GM23338 (cell line): ENCODE measurements around the gene NGF. TPM values are rescaled to one million over a fixed set of nuclear protein-coding genes. Genes with fewer than 3 reads are reported as not detected.
"Not testable (repeated sequence)": the region's sequence is repeated elsewhere in the genome, so short reads cannot be mapped to it uniquely, and the experiment has no call there.

Experiments
- ATAC-seq: fragments of 200-7000 bp; cut with Tn5 transposase; 3 replicates; pipeline ENCODE4 v1.9.1; 2020
- DNase-seq: peaks from one replicate; pipeline ENCODE4 v3.0.0-alpha.2; 2015; ENCODE audit warnings: low spot score
- H2AFZ ChIP-seq: fragments of 200-600 bp; sonication (generic); 2 replicates; pipeline ENCODE4 v1.8.0; 2016; ENCODE audit warnings: antibody characterized with exemption, mild to moderate bottlenecking, moderate library complexity
- H3F3A ChIP-seq: fragments of 200-600 bp; sonication (generic); replicated peaks from 2 replicates; pipeline ENCODE4 v1.8.0; 2017; ENCODE audit warnings: antibody characterized with exemption, mixed run types, low read depth
- H3K27ac ChIP-seq: fragments of 200-600 bp; sonication (generic); 2 replicates; pipeline ENCODE4 v1.6.1; 2016; ENCODE audit warnings: low read depth
- H3K27me3 ChIP-seq: fragments of 200-600 bp; sonication (generic); 2 replicates; pipeline ENCODE4 v1.8.0; 2016; ENCODE audit warnings: mild to moderate bottlenecking, mixed run types, moderate library complexity; ENCODE audit not compliant: insufficient read depth
- H3K36me3 ChIP-seq: fragments of 200-600 bp; sonication (generic); 2 replicates; pipeline ENCODE4 v1.8.0; 2016; ENCODE audit warnings: mild to moderate bottlenecking; ENCODE audit not compliant: insufficient read depth
- H3K4me1 ChIP-seq: fragments of 200-600 bp; sonication (generic); 2 replicates; pipeline ENCODE4 v1.8.0; 2016; ENCODE audit warnings: mild to moderate bottlenecking, moderate library complexity; ENCODE audit not compliant: insufficient read depth
- H3K4me2 ChIP-seq: fragments of 200-600 bp; sonication (generic); 2 replicates; pipeline ENCODE4 v1.7.1; 2017; ENCODE audit warnings: mixed run types
- H3K4me3 ChIP-seq: fragments of 200-600 bp; sonication (generic); 2 replicates; pipeline ENCODE4 v1.6.1; 2016; ENCODE audit warnings: mixed run types
- H3K79me2 ChIP-seq: fragments of 200-600 bp; sonication (generic); replicated peaks from 2 replicates; pipeline ENCODE4 v1.8.0; 2017; ENCODE audit warnings: mild to moderate bottlenecking; ENCODE audit not compliant: insufficient read depth
- H3K9me2 ChIP-seq: fragments of 200-600 bp; sonication (generic); 2 replicates; pipeline ENCODE4 v1.8.0; 2017; ENCODE audit not compliant: insufficient read depth
- H4K20me1 ChIP-seq: fragments of 200-600 bp; sonication (generic); replicated peaks from 2 replicates; pipeline ENCODE4 v1.8.0; 2017; ENCODE audit warnings: mild to moderate bottlenecking; ENCODE audit not compliant: insufficient read depth
- H3K27ac Mint-ChIP-seq: 2 replicates; pipeline ENCODE4 v1.8.0; 2020; ENCODE audit warnings: inconsistent platforms, mild to moderate bottlenecking, moderate library complexity, mixed read lengths
- H3K27me3 Mint-ChIP-seq: 3 replicates; pipeline ENCODE4 v1.8.0; 2022; ENCODE audit warnings: low read depth, mild to moderate bottlenecking, moderate library complexity, mixed read lengths, inconsistent platforms; ENCODE audit not compliant: insufficient read depth, poor library complexity
- H3K36me3 Mint-ChIP-seq: 3 replicates; pipeline ENCODE4 v1.8.0; 2021; ENCODE audit warnings: low read depth, mild to moderate bottlenecking, inconsistent platforms, moderate library complexity, mixed read lengths
- H3K4me1 Mint-ChIP-seq: 3 replicates; pipeline ENCODE4 v1.8.0; 2020; ENCODE audit warnings: mild to moderate bottlenecking, inconsistent platforms, mixed read lengths
- H3K4me3 Mint-ChIP-seq: 3 replicates; pipeline ENCODE4 v1.8.0; 2021; ENCODE audit warnings: moderate library complexity, mild to moderate bottlenecking, inconsistent platforms, mixed read lengths
- H3K9me3 Mint-ChIP-seq: 3 replicates; pipeline ENCODE4 v1.8.0; 2020; ENCODE audit warnings: moderate library complexity, mild to moderate bottlenecking, inconsistent platforms, mixed read lengths
- JUNB ChIP-seq: IDR thresholded peaks from one replicate; pipeline ENCODE4 v1.6.1; 2016; ENCODE audit warnings: antibody characterized with exemption; ENCODE audit not compliant: unreplicated experiment
- ZNF331 ChIP-seq: fragments of 250-450 bp; sonication (Bioruptor Pico); IDR thresholded peaks from 2 replicates; pipeline ENCODE4 v1.5.0; 2020; ENCODE audit warnings: low read depth, mild to moderate bottlenecking, moderate library complexity
- polyA plus RNA-seq: library from polyadenylated mRNA; unstranded; fragments of >200 nt; fragmentation: Nextera tagmentation; extraction: Ambion mirVana; gene quantifications from 2 replicates; pipeline ENCODE4 v1.2.1, GENCODE V29; 2016
- total RNA-seq: library from RNA; depleted of rRNA; stranded (reverse); fragments of >200 nt; shearing (Covaris generic); gene quantifications from 2 replicates; pipeline ENCODE4 v1.2.3, GENCODE V29; 2014
- TF ChIP-seq, protein P1 (sequence below): fragments of 250-450 bp; sonication (Bioruptor Pico); IDR thresholded peaks from 2 replicates; pipeline ENCODE4 v1.5.0; 2020; ENCODE audit warnings: mild to moderate bottlenecking, moderate library complexity

Gene NGF
- total and polyA plus RNA-seq, 2 experiments from 2014 or later = 0.28 to 0.92 TPM

DNA sequence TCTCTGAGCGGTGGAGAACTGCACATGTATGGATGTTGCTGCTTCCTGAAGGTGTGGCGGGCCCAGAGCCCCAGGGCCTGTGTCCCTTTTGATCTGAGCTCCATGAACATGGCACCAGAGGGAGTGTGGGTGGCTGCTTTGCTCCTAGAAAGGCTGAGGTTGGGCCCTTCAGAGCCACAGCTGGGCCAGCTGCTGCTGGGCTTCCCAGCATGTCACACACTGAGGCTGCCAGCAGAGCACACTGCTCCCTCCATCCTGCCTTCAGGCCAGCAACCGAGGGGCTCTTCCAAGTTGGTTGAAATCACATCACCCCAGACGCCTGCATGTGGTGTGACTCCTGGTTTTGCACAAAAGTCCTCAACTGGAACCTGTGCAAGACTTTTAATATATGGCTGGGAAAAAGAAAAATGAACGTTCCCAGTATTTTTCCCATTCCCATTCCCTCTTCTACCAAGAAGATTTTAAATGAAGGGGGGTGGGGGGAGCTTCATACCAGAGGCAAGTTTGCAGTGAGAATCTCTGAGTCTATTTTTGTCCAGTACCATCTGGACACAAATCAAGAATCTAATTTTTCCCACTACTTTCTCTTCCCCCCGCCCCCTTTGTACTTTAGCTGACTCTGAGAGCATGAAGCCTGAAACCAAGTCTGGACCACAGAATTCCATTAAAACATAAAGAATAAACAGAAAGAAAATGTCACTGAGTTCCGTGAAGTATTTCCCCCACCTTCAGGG, 26.2 kb upstream of the NGF start:
- DNase-seq (no peak), ATAC-seq (no peak)
- Histone ChIP-seq H3K79me2 (no peaks in the 10 kb centered on the region), H3K4me1 (no peaks in the 10 kb centered on the region), H3K9me2 (peaks cover 8% of the 10 kb centered on the region; the same call in 1 of the 2 replicates), H3K36me3 (no peaks in the 10 kb centered on the region), H3K4me2 (no peak overlapping the region), H3K27ac (no peak overlapping the region), H3F3A (no peaks in the 10 kb centered on the region), H3K4me3 (no peak overlapping the region), H4K20me1 (no peaks in the 10 kb centered on the region), H2AFZ (0 out of 2 replicates have a peak overlapping the region, but pooled peaks have one; percentile 23), H3K27me3 (no peaks in the 10 kb centered on the region)
- Mint-ChIP-seq H3K27me3 (peaks cover 4% of the 10 kb centered on the region), H3K4me1 (no peaks in the 10 kb centered on the region), H3K4me3 (no peak overlapping the region), H3K9me3 (peaks cover 20% of the 10 kb centered on the region), H3K27ac (no peak overlapping the region), H3K36me3 (peaks cover 11% of the 10 kb centered on the region)
- TF ChIP-seq JUNB = no peak

GRCh38 chr1:115363171-115363570, 25.1 kb upstream of the NGF start:
- Histone ChIP-seq H3K9me2 (peaks cover 8% of the 10 kb centered on the region; the same call in 1 of the 2 replicates), H3K79me2 (no peaks in the 10 kb centered on the region), H3K4me2 (no peak overlapping the region), H4K20me1 (no peaks in the 10 kb centered on the region), H2AFZ (no peak overlapping the region), H3K27ac (no peak overlapping the region), H3K4me3 (no peak overlapping the region), H3F3A (no peaks in the 10 kb centered on the region), H3K36me3 (no peaks in the 10 kb centered on the region), H3K4me1 (no peaks in the 10 kb centered on the region), H3K27me3 (no peaks in the 10 kb centered on the region)
- Mint-ChIP-seq H3K4me1 (no peaks in the 10 kb centered on the region), H3K9me3 (peaks cover 29% of the 10 kb centered on the region), H3K27me3 (peaks cover 4% of the 10 kb centered on the region), H3K36me3 (peaks cover 16% of the 10 kb centered on the region), H3K4me3 (no peak overlapping the region), H3K27ac (no peak overlapping the region)
- ATAC-seq (no peak), DNase-seq (no peak)
- TF ChIP-seq, protein P1, sequence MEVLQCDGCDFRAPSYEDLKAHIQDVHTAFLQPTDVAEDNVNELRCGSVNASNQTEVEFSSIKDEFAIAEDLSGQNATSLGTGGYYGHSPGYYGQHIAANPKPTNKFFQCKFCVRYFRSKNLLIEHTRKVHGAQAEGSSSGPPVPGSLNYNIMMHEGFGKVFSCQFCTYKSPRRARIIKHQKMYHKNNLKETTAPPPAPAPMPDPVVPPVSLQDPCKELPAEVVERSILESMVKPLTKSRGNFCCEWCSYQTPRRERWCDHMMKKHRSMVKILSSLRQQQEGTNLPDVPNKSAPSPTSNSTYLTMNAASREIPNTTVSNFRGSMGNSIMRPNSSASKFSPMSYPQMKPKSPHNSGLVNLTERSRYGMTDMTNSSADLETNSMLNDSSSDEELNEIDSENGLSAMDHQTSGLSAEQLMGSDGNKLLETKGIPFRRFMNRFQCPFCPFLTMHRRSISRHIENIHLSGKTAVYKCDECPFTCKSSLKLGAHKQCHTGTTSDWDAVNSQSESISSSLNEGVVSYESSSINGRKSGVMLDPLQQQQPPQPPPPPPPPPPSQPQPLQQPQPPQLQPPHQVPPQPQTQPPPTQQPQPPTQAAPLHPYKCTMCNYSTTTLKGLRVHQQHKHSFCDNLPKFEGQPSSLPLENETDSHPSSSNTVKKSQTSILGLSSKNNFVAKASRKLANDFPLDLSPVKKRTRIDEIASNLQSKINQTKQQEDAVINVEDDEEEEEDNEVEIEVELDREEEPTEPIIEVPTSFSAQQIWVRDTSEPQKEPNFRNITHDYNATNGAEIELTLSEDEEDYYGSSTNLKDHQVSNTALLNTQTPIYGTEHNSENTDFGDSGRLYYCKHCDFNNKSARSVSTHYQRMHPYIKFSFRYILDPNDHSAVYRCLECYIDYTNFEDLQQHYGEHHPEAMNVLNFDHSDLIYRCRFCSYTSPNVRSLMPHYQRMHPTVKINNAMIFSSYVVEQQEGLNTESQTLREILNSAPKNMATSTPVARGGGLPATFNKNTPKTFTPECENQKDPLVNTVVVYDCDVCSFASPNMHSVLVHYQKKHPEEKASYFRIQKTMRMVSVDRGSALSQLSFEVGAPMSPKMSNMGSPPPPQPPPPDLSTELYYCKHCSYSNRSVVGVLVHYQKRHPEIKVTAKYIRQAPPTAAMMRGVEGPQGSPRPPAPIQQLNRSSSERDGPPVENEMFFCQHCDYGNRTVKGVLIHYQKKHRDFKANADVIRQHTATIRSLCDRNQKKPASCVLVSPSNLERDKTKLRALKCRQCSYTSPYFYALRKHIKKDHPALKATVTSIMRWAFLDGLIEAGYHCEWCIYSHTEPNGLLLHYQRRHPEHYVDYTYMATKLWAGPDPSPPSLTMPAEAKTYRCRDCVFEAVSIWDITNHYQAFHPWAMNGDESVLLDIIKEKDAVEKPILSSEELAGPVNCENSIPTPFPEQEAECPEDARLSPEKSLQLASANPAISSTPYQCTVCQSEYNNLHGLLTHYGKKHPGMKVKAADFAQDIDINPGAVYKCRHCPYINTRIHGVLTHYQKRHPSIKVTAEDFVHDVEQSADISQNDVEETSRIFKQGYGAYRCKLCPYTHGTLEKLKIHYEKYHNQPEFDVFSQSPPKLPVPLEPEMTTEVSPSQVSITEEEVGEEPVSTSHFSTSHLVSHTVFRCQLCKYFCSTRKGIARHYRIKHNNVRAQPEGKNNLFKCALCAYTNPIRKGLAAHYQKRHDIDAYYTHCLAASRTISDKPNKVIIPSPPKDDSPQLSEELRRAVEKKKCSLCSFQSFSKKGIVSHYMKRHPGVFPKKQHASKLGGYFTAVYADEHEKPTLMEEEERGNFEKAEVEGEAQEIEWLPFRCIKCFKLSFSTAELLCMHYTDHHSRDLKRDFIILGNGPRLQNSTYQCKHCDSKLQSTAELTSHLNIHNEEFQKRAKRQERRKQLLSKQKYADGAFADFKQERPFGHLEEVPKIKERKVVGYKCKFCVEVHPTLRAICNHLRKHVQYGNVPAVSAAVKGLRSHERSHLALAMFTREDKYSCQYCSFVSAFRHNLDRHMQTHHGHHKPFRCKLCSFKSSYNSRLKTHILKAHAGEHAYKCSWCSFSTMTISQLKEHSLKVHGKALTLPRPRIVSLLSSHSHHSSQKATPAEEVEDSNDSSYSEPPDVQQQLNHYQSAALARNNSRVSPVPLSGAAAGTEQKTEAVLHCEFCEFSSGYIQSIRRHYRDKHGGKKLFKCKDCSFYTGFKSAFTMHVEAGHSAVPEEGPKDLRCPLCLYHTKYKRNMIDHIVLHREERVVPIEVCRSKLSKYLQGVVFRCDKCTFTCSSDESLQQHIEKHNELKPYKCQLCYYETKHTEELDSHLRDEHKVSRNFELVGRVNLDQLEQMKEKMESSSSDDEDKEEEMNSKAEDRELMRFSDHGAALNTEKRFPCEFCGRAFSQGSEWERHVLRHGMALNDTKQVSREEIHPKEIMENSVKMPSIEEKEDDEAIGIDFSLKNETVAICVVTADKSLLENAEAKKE (CRISPR knock-in tag) = no peak
- no peak for TF ChIP-seq ZNF331 (CRISPR knock-in tag)

- H3K27me3 Mint-ChIP-seq, H3K4me1 Mint-ChIP-seq, H3K27ac Mint-ChIP-seq, ATAC-seq, H2AFZ ChIP-seq, H3K4me3 ChIP-seq, H3K4me1 ChIP-seq, H3K27me3 ChIP-seq, H3K36me3 ChIP-seq, H3K4me3 Mint-ChIP-seq, DNase-seq, H3K27ac ChIP-seq, H3K79me2 ChIP-seq, H3F3A ChIP-seq, H3K9me2 ChIP-seq, H3K4me2 ChIP-seq, H4K20me1 ChIP-seq: not testable (repeated sequence)
- peaks cover 29% of the 10 kb centered on the region for H3K9me3 Mint-ChIP-seq
- peaks cover 16% of the 10 kb centered on the region for H3K36me3 Mint-ChIP-seq
Measured at GRCh38 chr1:115360505-115361129, 22.6 kb upstream of the NGF start.

DNA sequence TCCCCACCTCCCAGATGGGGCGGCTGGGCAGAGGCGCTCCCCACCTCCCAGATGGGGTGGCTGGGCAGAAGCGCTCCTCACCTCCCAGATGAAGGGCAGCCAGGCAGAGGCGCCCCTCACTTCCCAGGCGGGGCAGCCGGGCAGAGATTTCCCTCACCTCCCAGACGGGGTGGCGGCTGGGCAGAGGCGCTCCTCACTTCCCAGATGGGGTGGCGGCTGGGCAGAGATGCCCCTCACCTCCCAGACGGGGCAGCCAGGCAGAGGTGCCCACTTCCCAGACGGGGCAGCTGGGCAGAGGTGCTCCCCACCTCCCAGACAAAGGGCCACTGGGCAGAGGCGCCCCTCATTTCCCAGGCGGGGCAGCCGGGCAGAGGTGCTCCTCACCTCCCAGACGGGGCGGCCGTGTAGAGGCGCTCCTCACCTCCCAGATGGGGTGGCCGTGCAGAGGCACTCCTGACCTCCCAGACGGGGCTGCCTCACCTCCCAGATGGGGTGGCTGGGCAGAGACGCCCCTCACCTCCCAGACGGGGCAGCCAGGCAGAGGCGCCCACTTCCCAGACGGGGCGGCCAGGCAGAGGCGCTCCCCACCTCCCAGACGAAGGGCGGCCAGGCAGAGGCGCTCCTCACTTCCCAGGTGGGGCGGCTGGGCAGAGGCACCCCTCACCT, 21.9 kb upstream of the NGF start:
- not testable (repeated sequence) for ATAC-seq, H3K36me3 ChIP-seq, H3F3A ChIP-seq, DNase-seq, H3K4me2 ChIP-seq, H3K79me2 ChIP-seq, H3K4me1 ChIP-seq, H3K4me3 ChIP-seq, H3K27me3 Mint-ChIP-seq, H3K4me1 Mint-ChIP-seq, H3K27ac Mint-ChIP-seq, H4K20me1 ChIP-seq, H3K9me2 ChIP-seq, H3K4me3 Mint-ChIP-seq, H3K27me3 ChIP-seq, H2AFZ ChIP-seq, H3K27ac ChIP-seq
- Mint-ChIP-seq H3K36me3 (peaks cover 16% of the 10 kb centered on the region), H3K9me3 (peaks cover 29% of the 10 kb centered on the region)
